ENCODE measurements around the gene SEC23B. TPM values are rescaled to one million over a fixed set of nuclear protein-coding genes. Genes with fewer than 3 reads are reported as not detected.
A peak's percentile ranks its signal among the peaks of the same experiment; 100 is the strongest.

Gene SEC23B
- total and polyA plus RNA-seq, 2 of the 13 experiments (the other 11 are each of a cell fraction or from before 2014, with no cell fraction given), result 114 to 120 TPM

DNA sequence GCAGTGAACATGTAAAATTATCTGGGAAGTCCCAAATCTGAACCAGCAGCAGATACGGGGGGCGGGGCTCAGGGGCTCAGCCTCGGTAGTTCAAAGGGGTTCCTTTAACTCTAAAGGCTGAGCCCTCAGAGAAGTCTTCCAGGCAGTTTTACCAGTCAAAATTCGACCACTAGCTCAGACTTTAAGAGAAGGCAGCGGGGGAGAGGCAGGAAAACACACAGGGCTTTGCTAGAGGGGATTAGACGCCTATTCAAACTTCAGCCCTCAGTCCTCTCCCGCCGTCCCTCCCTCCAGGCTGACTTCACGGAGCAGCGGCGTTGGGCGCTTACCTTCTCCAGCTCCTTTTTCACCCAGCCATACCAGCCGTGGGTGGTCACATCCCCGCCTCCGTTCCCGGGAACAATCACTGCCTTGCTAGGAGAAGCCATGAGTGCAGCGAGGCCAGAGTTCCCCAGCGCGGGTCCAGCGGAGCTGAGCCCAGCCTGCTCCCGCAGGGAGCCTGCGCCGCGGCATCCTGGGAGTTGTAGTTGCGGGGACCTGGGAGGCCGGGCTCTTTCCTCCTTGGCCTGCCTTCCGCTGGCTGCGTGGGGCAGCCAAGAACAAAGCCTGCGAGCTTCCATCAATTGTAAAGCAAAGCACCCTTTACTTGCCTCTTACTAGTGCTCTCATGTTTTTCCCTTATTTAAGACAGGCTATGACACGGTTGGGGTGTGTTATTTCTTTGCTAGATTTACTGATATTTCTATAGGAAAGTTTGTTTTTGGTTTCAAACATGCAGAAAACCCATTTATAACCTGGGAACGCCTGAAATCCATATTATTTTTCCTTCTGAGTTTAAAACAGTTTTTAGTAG, 10.8 kb upstream of the SEC23B start, which contains the start of gene RBBP9 (continued):
- 0 out of 2 replicates have a peak, but pooled peaks have one; percentile 22 for TF ChIP-seq ZNF510 (CRISPR knock-in tag; IDR thresholded peaks at IDR 0.05; ENCODE audit: low read depth)
- TF ChIP-seq, protein P1, sequence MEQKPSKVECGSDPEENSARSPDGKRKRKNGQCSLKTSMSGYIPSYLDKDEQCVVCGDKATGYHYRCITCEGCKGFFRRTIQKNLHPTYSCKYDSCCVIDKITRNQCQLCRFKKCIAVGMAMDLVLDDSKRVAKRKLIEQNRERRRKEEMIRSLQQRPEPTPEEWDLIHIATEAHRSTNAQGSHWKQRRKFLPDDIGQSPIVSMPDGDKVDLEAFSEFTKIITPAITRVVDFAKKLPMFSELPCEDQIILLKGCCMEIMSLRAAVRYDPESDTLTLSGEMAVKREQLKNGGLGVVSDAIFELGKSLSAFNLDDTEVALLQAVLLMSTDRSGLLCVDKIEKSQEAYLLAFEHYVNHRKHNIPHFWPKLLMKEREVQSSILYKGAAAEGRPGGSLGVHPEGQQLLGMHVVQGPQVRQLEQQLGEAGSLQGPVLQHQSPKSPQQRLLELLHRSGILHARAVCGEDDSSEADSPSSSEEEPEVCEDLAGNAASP (CRISPR knock-in tag; IDR thresholded peaks at IDR 0.05; ENCODE audit: borderline replicate concordance), result peak; percentile 45; the same call in 1 of the 2 replicates
- TF ChIP-seq TSC22D2 (CRISPR knock-in tag; IDR thresholded peaks at IDR 0.05; ENCODE audit: borderline replicate concordance), result peak; percentile 95; the same call in 1 of the 2 replicates
- TF ChIP-seq PHF21A (CRISPR knock-in tag; IDR thresholded peaks at IDR 0.05), result peak; percentile 37; the same call in 1 of the 2 replicates
- TF ChIP-seq ZZZ3 (CRISPR knock-in tag; IDR thresholded peaks at IDR 0.05; ENCODE audit: borderline replicate concordance), result no peak
- no peak for TF ChIP-seq ZNF577 (CRISPR knock-in tag; IDR thresholded peaks at IDR 0.05; ENCODE audit: borderline replicate concordance, low read depth)
- TF ChIP-seq ZNF83 (CRISPR knock-in tag; IDR thresholded peaks at IDR 0.05; ENCODE audit: borderline replicate concordance), result no peak
- TF ChIP-seq, protein P2, sequence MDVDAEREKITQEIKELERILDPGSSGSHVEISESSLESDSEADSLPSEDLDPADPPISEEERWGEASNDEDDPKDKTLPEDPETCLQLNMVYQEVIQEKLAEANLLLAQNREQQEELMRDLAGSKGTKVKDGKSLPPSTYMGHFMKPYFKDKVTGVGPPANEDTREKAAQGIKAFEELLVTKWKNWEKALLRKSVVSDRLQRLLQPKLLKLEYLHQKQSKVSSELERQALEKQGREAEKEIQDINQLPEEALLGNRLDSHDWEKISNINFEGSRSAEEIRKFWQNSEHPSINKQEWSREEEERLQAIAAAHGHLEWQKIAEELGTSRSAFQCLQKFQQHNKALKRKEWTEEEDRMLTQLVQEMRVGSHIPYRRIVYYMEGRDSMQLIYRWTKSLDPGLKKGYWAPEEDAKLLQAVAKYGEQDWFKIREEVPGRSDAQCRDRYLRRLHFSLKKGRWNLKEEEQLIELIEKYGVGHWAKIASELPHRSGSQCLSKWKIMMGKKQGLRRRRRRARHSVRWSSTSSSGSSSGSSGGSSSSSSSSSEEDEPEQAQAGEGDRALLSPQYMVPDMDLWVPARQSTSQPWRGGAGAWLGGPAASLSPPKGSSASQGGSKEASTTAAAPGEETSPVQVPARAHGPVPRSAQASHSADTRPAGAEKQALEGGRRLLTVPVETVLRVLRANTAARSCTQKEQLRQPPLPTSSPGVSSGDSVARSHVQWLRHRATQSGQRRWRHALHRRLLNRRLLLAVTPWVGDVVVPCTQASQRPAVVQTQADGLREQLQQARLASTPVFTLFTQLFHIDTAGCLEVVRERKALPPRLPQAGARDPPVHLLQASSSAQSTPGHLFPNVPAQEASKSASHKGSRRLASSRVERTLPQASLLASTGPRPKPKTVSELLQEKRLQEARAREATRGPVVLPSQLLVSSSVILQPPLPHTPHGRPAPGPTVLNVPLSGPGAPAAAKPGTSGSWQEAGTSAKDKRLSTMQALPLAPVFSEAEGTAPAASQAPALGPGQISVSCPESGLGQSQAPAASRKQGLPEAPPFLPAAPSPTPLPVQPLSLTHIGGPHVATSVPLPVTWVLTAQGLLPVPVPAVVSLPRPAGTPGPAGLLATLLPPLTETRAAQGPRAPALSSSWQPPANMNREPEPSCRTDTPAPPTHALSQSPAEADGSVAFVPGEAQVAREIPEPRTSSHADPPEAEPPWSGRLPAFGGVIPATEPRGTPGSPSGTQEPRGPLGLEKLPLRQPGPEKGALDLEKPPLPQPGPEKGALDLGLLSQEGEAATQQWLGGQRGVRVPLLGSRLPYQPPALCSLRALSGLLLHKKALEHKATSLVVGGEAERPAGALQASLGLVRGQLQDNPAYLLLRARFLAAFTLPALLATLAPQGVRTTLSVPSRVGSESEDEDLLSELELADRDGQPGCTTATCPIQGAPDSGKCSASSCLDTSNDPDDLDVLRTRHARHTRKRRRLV (CRISPR knock-in tag; IDR thresholded peaks at IDR 0.05), result peak; percentile 87
- no peak for TF ChIP-seq ZNF33A (CRISPR knock-in tag; IDR thresholded peaks at IDR 0.05; ENCODE audit: borderline replicate concordance)
- TF ChIP-seq, protein P3, sequence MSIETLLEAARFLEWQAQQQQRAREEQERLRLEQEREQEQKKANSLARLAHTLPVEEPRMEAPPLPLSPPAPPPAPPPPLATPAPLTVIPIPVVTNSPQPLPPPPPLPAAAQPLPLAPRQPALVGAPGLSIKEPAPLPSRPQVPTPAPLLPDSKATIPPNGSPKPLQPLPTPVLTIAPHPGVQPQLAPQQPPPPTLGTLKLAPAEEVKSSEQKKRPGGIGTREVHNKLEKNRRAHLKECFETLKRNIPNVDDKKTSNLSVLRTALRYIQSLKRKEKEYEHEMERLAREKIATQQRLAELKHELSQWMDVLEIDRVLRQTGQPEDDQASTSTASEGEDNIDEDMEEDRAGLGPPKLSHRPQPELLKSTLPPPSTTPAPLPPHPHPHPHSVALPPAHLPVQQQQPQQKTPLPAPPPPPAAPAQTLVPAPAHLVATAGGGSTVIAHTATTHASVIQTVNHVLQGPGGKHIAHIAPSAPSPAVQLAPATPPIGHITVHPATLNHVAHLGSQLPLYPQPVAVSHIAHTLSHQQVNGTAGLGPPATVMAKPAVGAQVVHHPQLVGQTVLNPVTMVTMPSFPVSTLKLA (IDR thresholded peaks at IDR 0.05), result no peak
- TF ChIP-seq, protein P4, sequence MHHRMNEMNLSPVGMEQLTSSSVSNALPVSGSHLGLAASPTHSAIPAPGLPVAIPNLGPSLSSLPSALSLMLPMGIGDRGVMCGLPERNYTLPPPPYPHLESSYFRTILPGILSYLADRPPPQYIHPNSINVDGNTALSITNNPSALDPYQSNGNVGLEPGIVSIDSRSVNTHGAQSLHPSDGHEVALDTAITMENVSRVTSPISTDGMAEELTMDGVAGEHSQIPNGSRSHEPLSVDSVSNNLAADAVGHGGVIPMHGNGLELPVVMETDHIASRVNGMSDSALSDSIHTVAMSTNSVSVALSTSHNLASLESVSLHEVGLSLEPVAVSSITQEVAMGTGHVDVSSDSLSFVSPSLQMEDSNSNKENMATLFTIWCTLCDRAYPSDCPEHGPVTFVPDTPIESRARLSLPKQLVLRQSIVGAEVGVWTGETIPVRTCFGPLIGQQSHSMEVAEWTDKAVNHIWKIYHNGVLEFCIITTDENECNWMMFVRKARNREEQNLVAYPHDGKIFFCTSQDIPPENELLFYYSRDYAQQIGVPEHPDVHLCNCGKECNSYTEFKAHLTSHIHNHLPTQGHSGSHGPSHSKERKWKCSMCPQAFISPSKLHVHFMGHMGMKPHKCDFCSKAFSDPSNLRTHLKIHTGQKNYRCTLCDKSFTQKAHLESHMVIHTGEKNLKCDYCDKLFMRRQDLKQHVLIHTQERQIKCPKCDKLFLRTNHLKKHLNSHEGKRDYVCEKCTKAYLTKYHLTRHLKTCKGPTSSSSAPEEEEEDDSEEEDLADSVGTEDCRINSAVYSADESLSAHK (CRISPR knock-in tag; IDR thresholded peaks at IDR 0.05; ENCODE audit: borderline replicate concordance), result no peak
- TF ChIP-seq, protein P5, sequence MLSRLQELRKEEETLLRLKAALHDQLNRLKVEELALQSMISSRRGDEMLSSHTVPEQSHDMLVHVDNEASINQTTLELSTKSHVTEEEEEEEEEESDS (CRISPR knock-in tag; IDR thresholded peaks at IDR 0.05; ENCODE audit: borderline replicate concordance), result 0 out of 2 replicates have a peak, but pooled peaks have one; percentile 80
